Measurements from ENCODE around the gene KIAA1958.

KIAA1958 gene

GRCh38 chr9:112605963-112606699, 119.5 kb downstream of the KIAA1958 start:
- no peak for DNase-seq

- no peak for DNase-seq
Measured at GRCh38 chr9:112608851-112609250, 122.2 kb downstream of the KIAA1958 start.

- no peak for DNase-seq
Measured at GRCh38 chr9:112615584-112616266, 129.1 kb downstream of the KIAA1958 start.

GRCh38 chr9:112617371-112617770, 130.7 kb downstream of the KIAA1958 start:
- DNase-seq = no peak

GRCh38 chr9:112618385-112619009, 131.9 kb downstream of the KIAA1958 start:
- DNase-seq = no peak

GRCh38 chr9:112620388-112620787, 133.8 kb downstream of the KIAA1958 start:
- DNase-seq = no peak

GRCh38 chr9:112621018-112621655, 134.5 kb downstream of the KIAA1958 start:
- no peak for DNase-seq

GRCh38 chr9:112623198-112623597, 136.6 kb downstream of the KIAA1958 start:
- DNase-seq = no peak

- DNase-seq = peak; percentile 4
Measured at GRCh38 chr9:112624711-112625707, 138.4 kb downstream of the KIAA1958 start.

- DNase-seq = no peak
Measured at GRCh38 chr9:112629671-112630485, 143.3 kb downstream of the KIAA1958 start.

- DNase-seq = no peak
Measured at GRCh38 chr9:112631313-112632070, 144.9 kb downstream of the KIAA1958 start.

GRCh38 chr9:112640311-112640710, 153.7 kb downstream of the KIAA1958 start:
- no peak for DNase-seq

GRCh38 chr9:112642126-112642525, 155.5 kb downstream of the KIAA1958 start:
- no peak for DNase-seq

- DNase-seq = no peak
Measured at GRCh38 chr9:112647596-112647995, 161.0 kb downstream of the KIAA1958 start.

GRCh38 chr9:112648624-112649023, 162.0 kb downstream of the KIAA1958 start:
- DNase-seq = no peak

- DNase-seq = no peak
Measured at GRCh38 chr9:112654282-112654681, 167.7 kb downstream of the KIAA1958 start.

- DNase-seq = no peak
Measured at GRCh38 chr9:112655668-112656067, 169.0 kb downstream of the KIAA1958 start.

GRCh38 chr9:112659906-112660305, 173.3 kb downstream of the KIAA1958 start:
- no peak for DNase-seq

- DNase-seq = no peak
Measured at GRCh38 chr9:112663681-112664080, 177.1 kb downstream of the KIAA1958 start.

- DNase-seq = no peak
Measured at GRCh38 chr9:112664531-112664930, 177.9 kb downstream of the KIAA1958 start.

- no peak for DNase-seq
Measured at GRCh38 chr9:112665347-112665746, 178.7 kb downstream of the KIAA1958 start.

Measured in DMS79 (cell line).